ENCODE measurements around the gene TNFRSF8.

TNFRSF8 gene

GRCh38 chr1:12059722-12060464 is 3.2 kb upstream of the TNFRSF8 start:
- DNase-seq (ENCODE audit: insufficient read length, low spot score) (no peak), FAIRE-seq (no peak)
- TF ChIP-seq POLR2A (IDR thresholded peaks at IDR 0.05; ENCODE audit: low read depth, low read length), result no peak

- no peak for FAIRE-seq
- TF ChIP-seq POLR2A (IDR thresholded peaks at IDR 0.05; ENCODE audit: low read depth, low read length), result no peak
- DNase-seq (ENCODE audit: insufficient read length, low spot score), result no peak
Observed at GRCh38 chr1:12060500-12060899, 2.6 kb upstream of the TNFRSF8 start.

- TF ChIP-seq POLR2A (IDR thresholded peaks at IDR 0.05; ENCODE audit: low read depth, low read length), result no peak
- FAIRE-seq, result no peak
Observed at GRCh38 chr1:12064073-12064969, 1.2 kb downstream of the TNFRSF8 start.

GRCh38 chr1:12065872-12066271 is 2.8 kb downstream of the TNFRSF8 start:
- no peak for DNase-seq (ENCODE audit: insufficient read length, low spot score)
- FAIRE-seq, result no peak
- TF ChIP-seq POLR2A (IDR thresholded peaks at IDR 0.05; ENCODE audit: low read depth, low read length), result no peak

More at GRCh38 chr1:12064073-12064969, 1.2 kb downstream of the TNFRSF8 start:
- no peak for DNase-seq (ENCODE audit: insufficient read length, low spot score)

GRCh38 chr1:12067900-12068821 is 5.1 kb downstream of the TNFRSF8 start:
- peak; percentile 52 for DNase-seq (ENCODE audit: insufficient read length, low spot score)
- no peak for TF ChIP-seq POLR2A (IDR thresholded peaks at IDR 0.05; ENCODE audit: low read depth, low read length)
- no peak for FAIRE-seq

- TF ChIP-seq POLR2A (IDR thresholded peaks at IDR 0.05; ENCODE audit: low read depth, low read length), result no peak
- DNase-seq (ENCODE audit: insufficient read length, low spot score) (no peak), FAIRE-seq (no peak)
Observed at GRCh38 chr1:12069623-12070244, 6.6 kb downstream of the TNFRSF8 start.

GRCh38 chr1:12071892-12072291 is 8.8 kb downstream of the TNFRSF8 start:
- DNase-seq (ENCODE audit: insufficient read length, low spot score), result no peak
- FAIRE-seq, result no peak
- no peak for TF ChIP-seq POLR2A (IDR thresholded peaks at IDR 0.05; ENCODE audit: low read depth, low read length)

GRCh38 chr1:12072741-12073140 is 9.6 kb downstream of the TNFRSF8 start:
- DNase-seq (ENCODE audit: insufficient read length, low spot score), result no peak
- FAIRE-seq, result no peak
- no peak for TF ChIP-seq POLR2A (IDR thresholded peaks at IDR 0.05; ENCODE audit: low read depth, low read length)

GRCh38 chr1:12073796-12074195 is 10.7 kb downstream of the TNFRSF8 start:
- FAIRE-seq (no peak), DNase-seq (ENCODE audit: insufficient read length, low spot score) (no peak)
- TF ChIP-seq POLR2A (IDR thresholded peaks at IDR 0.05; ENCODE audit: low read depth, low read length), result no peak

GRCh38 chr1:12075195-12076114 is 12.4 kb downstream of the TNFRSF8 start:
- DNase-seq (ENCODE audit: insufficient read length, low spot score), result no peak
- FAIRE-seq, result peak; percentile 60

GRCh38 chr1:12076425-12077005 is 13.4 kb downstream of the TNFRSF8 start:
- TF ChIP-seq POLR2A (IDR thresholded peaks at IDR 0.05; ENCODE audit: low read depth, low read length), result no peak
- DNase-seq (ENCODE audit: insufficient read length, low spot score), result no peak
- no peak for FAIRE-seq

More at GRCh38 chr1:12075195-12076114, 12.4 kb downstream of the TNFRSF8 start:
- no peak for TF ChIP-seq POLR2A (IDR thresholded peaks at IDR 0.05; ENCODE audit: low read depth, low read length)

- no peak for TF ChIP-seq POLR2A (IDR thresholded peaks at IDR 0.05; ENCODE audit: low read depth, low read length)
- DNase-seq (ENCODE audit: insufficient read length, low spot score) (no peak), FAIRE-seq (no peak)
Observed at GRCh38 chr1:12078575-12078937, 15.5 kb downstream of the TNFRSF8 start.
